K562 (cell line): Measurements from ENCODE around the gene PLA2G7.

ENCODE experiments used
- IRF2 ChIP-seq: sonication (generic); formaldehyde crosslinking; IDR thresholded peaks from 2 replicates; pipeline ENCODE4 v1.8.1; 2022; ENCODE audit warnings: mild to moderate bottlenecking, missing genetic modification reagents
- NR2C2 ChIP-seq, 2 experiments: fragments of 200-800 bp in 1 of 2; sonication (Bioruptor generic) in 1 of 2; sonication (generic) in 1 of 2; formaldehyde crosslinking in 1 of 2; IDR thresholded peaks; 2 replicates each; pipeline versions ENCODE4 v1.6.1 to v1.8.0; 2016 to 2022; ENCODE audit warnings: mild to moderate bottlenecking in 1 of 2, missing compliant biosample characterization in 1 of 2, missing genetic modification characterization in 1 of 2, missing genetic modification reagents in 1 of 2
- POLR2A ChIP-seq: fragments of 450-650 bp; conservative IDR thresholded peaks from 2 replicates; pipeline ENCODE4 v1.6.1; 2016
- SIX5 ChIP-seq, 2 experiments: IDR thresholded peaks; 2 replicates each; pipeline ENCODE4 v1.6.1; 2011; ENCODE audit warnings: low read length in 2 of 2, borderline replicate concordance in 1 of 2, low read depth in 1 of 2, mild to moderate bottlenecking in 1 of 2, moderate library complexity in 1 of 2; ENCODE audit not compliant: insufficient read depth in 1 of 2
- STAT5B ChIP-seq: fragments of 250-450 bp; sonication (Bioruptor Pico); IDR thresholded peaks from 2 replicates; pipeline ENCODE4 v1.8.0; 2021; ENCODE audit warnings: mild to moderate bottlenecking, inconsistent platforms

DNA sequence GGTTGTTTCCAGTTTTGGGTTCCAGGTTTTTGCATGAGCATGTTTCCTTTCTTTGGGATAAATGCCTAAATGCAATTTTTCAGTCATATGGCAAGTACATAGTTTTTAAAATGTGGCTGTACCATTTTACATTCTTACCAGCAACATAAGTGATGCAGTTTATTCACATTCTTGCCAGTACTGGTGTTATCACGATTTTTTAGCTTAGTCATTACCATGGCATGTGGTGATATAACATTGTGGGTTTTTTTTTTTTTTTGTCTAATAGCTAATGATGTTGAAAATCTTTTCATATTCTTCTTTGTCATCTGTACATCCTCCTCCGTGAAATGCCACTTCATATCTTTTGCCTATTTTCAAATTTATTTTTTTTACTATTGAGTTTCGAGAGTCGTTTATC is 50.4 kb downstream of the PLA2G7 start:
- no peak for TF ChIP-seq NR2C2 (CRISPR knock-in tag; IDR thresholded peaks at IDR 0.05)
- no peak for TF ChIP-seq NR2C2 (tag; IDR thresholded peaks at IDR 0.05)
- TF ChIP-seq POLR2A: no peak
- TF ChIP-seq IRF2 (CRISPR knock-in tag): no peak
- TF ChIP-seq SIX5 (IDR thresholded peaks at IDR 0.05; ENCODE audit: borderline replicate concordance in 1 of 2, insufficient read depth in 1 of 2, low read depth in 1 of 2, low read length in 2 of 2): no peak
- no peak for TF ChIP-seq STAT5B (CRISPR knock-in tag)
